Endothelial cell of umbilical vein (primary cell): Measurements from ENCODE around the gene CD93.

Source experiments
- EZH2 ChIP-seq: IDR thresholded peaks from 2 replicates; pipeline ENCODE4 v1.6.1; 2012; ENCODE audit warnings: borderline replicate concordance, low read depth, mild to moderate bottlenecking, moderate library complexity, low read length, inconsistent platforms; ENCODE audit not compliant: severe bottlenecking
- JUN ChIP-seq: IDR thresholded peaks from 2 replicates; pipeline ENCODE4 v1.6.1; 2011; ENCODE audit warnings: borderline replicate concordance, low read depth; ENCODE audit not compliant: insufficient read length, insufficient read depth

- TF ChIP-seq EZH2 = no peak
- TF ChIP-seq JUN = no peak
These were observed 19.1 kb upstream of the CD93 start for GRCh38 chr20:23105193-23105592.
